Measurements from ENCODE around the gene DPY19L3.

- TF ChIP-seq CTCF (IDR thresholded peaks at IDR 0.05) = no peak
- TF ChIP-seq ZFX (IDR thresholded peaks at IDR 0.05; ENCODE audit: borderline replicate concordance) = no peak
Observed at GRCh38 chr19:32373585-32374295, 31.8 kb upstream of the DPY19L3 start.

All from 22Rv1 (cell line).